ENCODE data around the gene ZSCAN22. TPM values are rescaled to one million over a fixed set of nuclear protein-coding genes. Genes with fewer than 3 reads are reported as not detected.
"Not testable (repeated sequence)": the region's sequence is repeated elsewhere in the genome, so short reads cannot be mapped to it uniquely, and the experiment has no call there.

Gene ZSCAN22
- total RNA-seq, 2 donors from 2014 or later, result 4.3 to 6.1 TPM

DNA sequence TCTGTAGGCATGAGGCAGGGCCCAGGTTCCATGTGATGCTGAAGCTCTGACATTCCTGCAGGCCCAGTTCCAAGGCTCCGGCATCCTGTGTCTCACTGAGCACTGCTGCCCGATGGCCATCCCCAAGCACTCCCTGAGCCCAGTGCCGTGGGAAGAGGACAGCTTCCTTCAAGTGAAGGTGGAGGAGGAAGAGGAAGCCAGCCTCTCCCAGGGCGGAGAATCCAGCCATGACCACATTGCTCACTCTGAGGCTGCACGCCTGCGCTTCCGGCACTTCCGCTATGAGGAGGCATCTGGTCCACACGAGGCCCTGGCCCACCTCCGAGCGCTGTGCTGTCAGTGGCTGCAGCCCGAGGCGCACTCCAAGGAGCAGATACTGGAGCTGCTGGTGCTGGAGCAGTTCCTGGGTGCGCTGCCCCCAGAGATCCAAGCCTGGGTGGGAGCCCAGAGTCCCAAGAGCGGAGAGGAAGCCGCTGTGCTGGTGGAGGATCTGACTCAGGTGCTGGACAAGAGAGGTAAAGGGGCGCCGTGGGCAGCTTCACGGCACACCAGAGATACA lies 8.0 kb downstream of the ZSCAN22 start:
- Mint-ChIP-seq H3K27ac (no peak overlapping the region), H3K36me3 (ENCODE audit: low read depth) (peaks cover 32% of the 10 kb centered on the region)

DNA sequence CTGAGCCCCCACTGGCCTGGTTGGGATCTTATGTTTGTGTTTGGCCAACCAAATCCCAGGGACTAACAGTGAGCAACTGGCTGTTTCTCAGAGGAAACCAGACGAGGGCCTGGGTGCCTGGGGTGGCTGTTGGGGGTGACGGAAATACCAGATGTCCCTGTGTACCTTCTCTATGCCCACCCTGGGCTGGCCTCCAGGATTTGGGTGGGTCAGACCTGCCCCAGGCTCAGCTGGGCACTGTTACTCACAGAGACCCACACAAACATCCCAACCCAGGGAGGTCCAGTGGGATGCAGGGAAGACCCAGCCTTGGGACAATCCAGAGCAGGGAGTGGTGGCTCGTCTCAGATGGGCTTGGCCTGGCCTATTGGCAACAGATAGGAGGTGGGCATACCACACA lies 8.8 kb downstream of the ZSCAN22 start:
- Mint-ChIP-seq H3K4me1 (peaks cover 4% of the 10 kb centered on the region), H3K4me3 (no peak overlapping the region), H3K27me3 (no peaks in the 10 kb centered on the region), H3K9me3 (no peaks in the 10 kb centered on the region), H3K27ac (no peak overlapping the region), H3K36me3 (ENCODE audit: low read depth) (peaks cover 38% of the 10 kb centered on the region)
- no peak for ATAC-seq (replicated peaks)

More for the DNA sequence above, 8.0 kb downstream of the ZSCAN22 start:
- ATAC-seq (replicated peaks), result no peak
- H3K4me3 Mint-ChIP-seq, result no peak overlapping the region
- no peaks in the 10 kb centered on the region for H3K27me3 Mint-ChIP-seq
- H3K4me1 Mint-ChIP-seq, result peaks cover 5% of the 10 kb centered on the region
- H3K9me3 Mint-ChIP-seq, result no peaks in the 10 kb centered on the region

DNA sequence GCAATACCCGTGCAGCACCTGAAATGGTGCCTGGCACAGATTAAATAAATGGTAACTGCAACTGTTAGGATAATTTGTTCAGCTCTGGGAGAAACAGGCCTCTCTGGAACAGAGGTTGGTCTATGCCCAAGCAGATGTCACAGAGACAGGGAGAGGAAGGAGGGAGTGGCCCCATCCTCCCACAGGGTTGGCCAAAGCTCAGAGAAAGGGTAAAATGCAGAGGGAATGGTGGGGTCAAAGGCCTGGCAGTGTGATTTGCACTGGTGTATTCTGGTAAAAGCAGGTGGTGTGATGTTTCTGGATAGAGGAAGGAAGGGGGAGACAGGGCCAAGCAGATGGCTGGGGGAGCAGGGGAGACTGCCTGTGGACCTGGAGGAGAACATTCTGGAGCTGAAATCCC lies 9.4 kb downstream of the ZSCAN22 start:
- Mint-ChIP-seq H3K36me3 (ENCODE audit: low read depth) (peaks cover 43% of the 10 kb centered on the region), H3K9me3 (no peaks in the 10 kb centered on the region), H3K27ac (no peak overlapping the region), H3K4me3 (no peak overlapping the region), H3K27me3 (no peaks in the 10 kb centered on the region), H3K4me1 (no peaks in the 10 kb centered on the region)
- ATAC-seq (replicated peaks), result no peak

DNA sequence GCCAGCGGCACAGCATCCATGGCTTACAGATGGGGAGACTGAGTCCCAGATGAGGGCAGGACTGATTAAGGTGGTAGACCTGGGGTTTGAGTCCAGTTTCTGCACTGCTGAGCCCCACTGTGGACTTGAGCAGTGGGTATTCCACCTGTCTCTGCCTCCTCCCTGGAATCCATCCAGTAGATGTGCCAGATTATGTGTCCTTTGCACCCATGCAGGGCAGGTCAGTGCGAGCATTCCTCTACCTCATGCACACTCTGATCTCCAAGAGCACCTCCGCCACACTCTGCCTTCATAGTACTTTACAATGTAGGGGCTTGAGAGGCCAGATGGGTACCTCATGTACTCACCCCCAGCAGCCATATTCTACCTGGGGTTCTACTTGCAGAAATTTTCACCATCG lies 10.0 kb downstream of the ZSCAN22 start:
- H3K27me3 Mint-ChIP-seq, result no peaks in the 10 kb centered on the region

DNA sequence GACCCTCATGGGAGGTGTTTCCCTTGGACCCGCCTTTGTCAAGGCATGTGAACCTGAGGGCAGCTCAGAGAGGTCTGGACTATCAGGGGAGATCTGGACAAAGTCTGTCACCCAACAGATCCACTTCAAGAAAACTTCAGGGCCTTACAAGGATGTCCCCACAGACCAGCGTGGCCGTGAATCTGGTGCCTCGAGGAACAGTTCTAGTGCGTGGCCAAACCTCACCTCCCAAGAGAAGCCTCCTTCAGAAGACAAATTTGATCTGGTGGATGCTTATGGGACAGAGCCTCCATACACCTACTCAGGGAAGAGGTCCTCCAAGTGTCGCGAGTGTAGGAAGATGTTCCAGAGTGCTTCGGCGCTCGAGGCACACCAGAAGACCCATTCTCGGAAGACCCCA lies 11.5 kb downstream of the ZSCAN22 start:
- Mint-ChIP-seq H3K36me3 (ENCODE audit: low read depth) (peaks cover 46% of the 10 kb centered on the region), H3K4me3 (no peak overlapping the region), H3K9me3 (no peaks in the 10 kb centered on the region), H3K27me3 (no peaks in the 10 kb centered on the region), H3K4me1 (no peaks in the 10 kb centered on the region), H3K27ac (no peak overlapping the region)
- ATAC-seq (replicated peaks), result no peak

More for the DNA sequence above, 10.0 kb downstream of the ZSCAN22 start:
- Mint-ChIP-seq H3K4me1 (no peaks in the 10 kb centered on the region), H3K9me3 (no peaks in the 10 kb centered on the region), H3K4me3 (no peak overlapping the region), H3K36me3 (ENCODE audit: low read depth) (peaks cover 46% of the 10 kb centered on the region), H3K27ac (no peak overlapping the region)
- no peak for ATAC-seq (replicated peaks)

DNA sequence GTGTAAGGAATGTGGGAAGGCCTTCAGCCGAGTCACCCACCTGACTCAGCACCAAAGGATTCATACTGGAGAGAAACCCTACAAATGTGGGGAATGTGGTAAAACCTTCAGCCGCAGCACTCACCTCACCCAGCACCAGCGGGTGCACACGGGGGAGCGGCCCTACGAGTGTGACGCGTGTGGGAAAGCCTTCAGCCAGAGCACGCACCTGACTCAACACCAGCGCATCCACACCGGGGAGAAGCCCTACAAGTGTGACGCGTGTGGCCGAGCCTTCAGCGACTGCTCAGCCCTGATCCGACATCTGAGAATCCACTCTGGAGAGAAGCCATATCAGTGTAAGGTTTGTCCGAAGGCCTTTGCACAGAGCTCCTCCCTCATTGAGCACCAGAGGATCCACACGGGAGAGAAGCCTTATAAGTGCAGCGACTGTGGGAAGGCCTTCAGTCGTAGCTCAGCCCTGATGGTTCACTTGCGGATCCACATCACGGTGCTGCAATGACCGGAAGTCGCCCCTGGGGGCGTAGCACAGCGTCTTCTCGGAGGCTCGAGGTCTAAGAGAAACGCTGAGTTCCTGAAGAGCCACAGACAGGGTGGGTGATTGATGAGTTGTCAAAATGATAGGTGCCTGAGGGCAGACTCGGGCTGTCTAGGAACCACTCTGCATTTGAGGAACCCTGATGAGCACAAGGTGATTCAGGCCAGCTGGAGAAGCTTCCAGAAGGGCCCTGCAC lies 12.2 kb downstream of the ZSCAN22 start:
- no peak overlapping the region for H3K27ac Mint-ChIP-seq
- peaks cover 46% of the 10 kb centered on the region for H3K36me3 Mint-ChIP-seq (ENCODE audit: low read depth)
- no peak overlapping the region for H3K4me3 Mint-ChIP-seq
- H3K9me3 Mint-ChIP-seq, result no peaks in the 10 kb centered on the region
- ATAC-seq (replicated peaks), result no peak
- H3K27me3 Mint-ChIP-seq, result no peaks in the 10 kb centered on the region
- H3K4me1 Mint-ChIP-seq, result no peaks in the 10 kb centered on the region

DNA sequence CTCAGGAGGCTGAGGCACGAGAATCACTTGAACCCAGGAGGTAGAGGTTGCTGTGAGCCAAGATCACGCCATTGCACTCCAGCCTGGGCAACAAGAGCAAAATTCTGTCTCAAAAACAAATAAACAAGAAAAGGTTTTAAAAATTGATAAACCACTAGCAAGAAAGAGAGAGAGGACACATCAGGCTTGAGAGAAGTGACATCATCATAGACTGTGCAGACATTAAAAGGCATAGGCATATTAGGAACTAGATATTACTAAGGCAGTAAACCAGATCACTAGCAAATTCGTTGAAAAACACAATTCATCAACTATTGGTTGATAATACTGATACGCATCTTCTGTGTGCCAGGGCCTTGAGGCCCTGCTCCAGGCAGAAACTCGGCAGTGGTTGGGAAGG lies 18.8 kb downstream of the ZSCAN22 start:
- Mint-ChIP-seq H3K9me3 (no peaks in the 10 kb centered on the region), H3K27me3 (no peaks in the 10 kb centered on the region), H3K36me3 (ENCODE audit: low read depth) (peaks cover 9% of the 10 kb centered on the region), H3K4me3 (peak overlapping the region; percentile 90), H3K4me1 (peaks cover 6% of the 10 kb centered on the region), H3K27ac (peak overlapping the region; percentile 27)
- ATAC-seq (replicated peaks), result no peak

DNA sequence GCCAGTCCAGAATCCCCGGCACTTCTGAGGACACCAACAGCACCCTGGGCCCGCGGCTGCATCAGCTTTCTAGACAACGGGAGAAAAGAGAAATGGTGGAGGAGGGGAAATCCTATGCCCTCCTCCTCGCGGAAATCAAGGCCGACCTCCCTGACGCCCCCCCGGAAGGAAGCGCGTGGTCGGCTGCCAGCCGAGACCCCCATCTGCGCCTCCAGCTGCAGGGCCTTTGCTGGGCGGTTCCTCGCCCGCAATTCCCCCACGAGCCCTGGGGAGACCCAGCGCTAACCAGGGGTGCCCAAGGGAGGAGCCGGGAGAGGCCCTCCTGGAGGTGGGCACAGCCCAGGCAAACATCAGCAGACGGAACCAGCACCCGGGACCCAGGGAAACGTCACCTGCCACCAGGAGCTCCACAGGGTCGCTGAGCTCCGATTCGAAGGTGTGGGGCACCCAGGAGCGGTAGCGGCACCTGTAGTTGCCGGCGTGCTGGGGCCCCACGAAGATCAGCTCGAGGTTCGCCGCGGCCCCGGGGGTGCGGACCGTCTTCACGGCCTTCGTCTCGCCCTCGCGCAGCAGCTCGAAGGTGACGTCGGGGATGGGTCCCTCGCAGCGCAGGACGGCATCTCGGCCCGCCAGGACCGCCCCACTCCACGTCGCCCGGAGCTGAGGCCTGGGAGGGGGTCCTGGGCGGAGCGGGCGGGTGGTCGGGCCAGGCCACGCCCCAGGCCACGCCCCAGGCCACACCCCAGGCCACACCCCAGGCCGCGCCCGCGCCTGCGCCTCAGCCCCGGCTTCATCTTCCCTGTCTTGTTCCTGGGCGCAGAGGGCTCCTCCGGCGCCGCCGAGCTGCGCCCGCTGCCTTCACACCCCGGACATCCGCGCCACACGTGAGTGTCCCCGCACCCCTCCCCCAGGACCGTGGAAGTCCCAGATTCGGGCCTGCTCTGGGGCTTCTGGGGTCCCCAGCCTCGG lies 20.5 kb downstream of the ZSCAN22 start:
- no peaks in the 10 kb centered on the region for H3K27me3 Mint-ChIP-seq
- no peaks in the 10 kb centered on the region for H3K36me3 Mint-ChIP-seq (ENCODE audit: low read depth)
- peaks cover 6% of the 10 kb centered on the region for H3K4me1 Mint-ChIP-seq
- H3K4me3 Mint-ChIP-seq, result peak overlapping the region; percentile 90
- peak; percentile 98 for ATAC-seq (replicated peaks)
- H3K27ac Mint-ChIP-seq, result peak overlapping the region; percentile 80
- no peaks in the 10 kb centered on the region for H3K9me3 Mint-ChIP-seq

DNA sequence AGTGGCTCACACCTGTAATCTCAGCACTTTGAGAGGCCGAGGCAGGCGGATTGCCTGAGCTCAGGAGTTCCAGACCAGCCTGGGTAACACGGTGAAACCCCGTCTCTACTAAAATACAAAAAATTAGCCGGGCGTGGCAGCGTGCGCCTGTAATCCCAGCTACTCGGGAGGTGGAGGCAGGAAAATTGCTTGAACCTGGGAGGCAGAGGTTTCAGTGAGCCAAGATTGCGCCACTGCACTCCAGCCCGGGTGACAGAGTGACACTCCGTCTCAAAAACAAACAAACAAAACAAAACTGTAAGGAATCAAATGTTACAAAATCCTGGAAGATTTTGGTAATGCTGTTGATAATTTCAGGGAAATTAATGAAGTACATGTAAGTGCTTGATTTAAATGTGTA lies 21.3 kb downstream of the ZSCAN22 start:
- ATAC-seq (replicated peaks), result peak; percentile 6
- not testable (repeated sequence) for H3K36me3 Mint-ChIP-seq (ENCODE audit: low read depth); H3K27me3 Mint-ChIP-seq; H3K9me3 Mint-ChIP-seq
- peaks cover 10% of the 10 kb centered on the region for H3K4me1 Mint-ChIP-seq
- H3K4me3 Mint-ChIP-seq, result peak overlapping the region; percentile 90
- H3K27ac Mint-ChIP-seq, result peak overlapping the region; percentile 80

DNA sequence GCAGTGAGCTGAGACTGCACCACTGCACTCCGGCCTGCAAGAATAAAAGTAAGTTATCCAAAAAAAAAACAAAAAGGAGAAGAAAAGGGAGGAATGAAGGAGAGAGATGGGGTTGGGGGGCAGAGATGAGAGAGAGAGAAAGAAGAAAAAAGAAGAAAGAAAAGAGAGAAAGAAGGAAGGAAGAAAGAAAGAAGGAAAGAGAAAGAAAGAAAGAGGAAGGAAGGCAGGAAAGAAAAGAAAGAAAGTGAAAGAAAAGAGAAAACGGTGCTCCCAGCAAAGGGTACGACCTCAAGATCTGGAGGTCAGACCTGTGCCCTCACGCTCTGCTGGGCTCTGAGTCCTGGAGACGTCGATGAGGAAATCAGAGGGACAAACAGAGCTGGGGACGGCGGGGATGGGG lies 22.8 kb downstream of the ZSCAN22 start:
- Mint-ChIP-seq H3K27me3 (no peaks in the 10 kb centered on the region), H3K27ac (no peak overlapping the region), H3K4me3 (peak overlapping the region; percentile 20), H3K4me1 (peaks cover 10% of the 10 kb centered on the region), H3K9me3 (no peaks in the 10 kb centered on the region), H3K36me3 (ENCODE audit: low read depth) (no peaks in the 10 kb centered on the region)
- ATAC-seq (replicated peaks), result no peak

DNA sequence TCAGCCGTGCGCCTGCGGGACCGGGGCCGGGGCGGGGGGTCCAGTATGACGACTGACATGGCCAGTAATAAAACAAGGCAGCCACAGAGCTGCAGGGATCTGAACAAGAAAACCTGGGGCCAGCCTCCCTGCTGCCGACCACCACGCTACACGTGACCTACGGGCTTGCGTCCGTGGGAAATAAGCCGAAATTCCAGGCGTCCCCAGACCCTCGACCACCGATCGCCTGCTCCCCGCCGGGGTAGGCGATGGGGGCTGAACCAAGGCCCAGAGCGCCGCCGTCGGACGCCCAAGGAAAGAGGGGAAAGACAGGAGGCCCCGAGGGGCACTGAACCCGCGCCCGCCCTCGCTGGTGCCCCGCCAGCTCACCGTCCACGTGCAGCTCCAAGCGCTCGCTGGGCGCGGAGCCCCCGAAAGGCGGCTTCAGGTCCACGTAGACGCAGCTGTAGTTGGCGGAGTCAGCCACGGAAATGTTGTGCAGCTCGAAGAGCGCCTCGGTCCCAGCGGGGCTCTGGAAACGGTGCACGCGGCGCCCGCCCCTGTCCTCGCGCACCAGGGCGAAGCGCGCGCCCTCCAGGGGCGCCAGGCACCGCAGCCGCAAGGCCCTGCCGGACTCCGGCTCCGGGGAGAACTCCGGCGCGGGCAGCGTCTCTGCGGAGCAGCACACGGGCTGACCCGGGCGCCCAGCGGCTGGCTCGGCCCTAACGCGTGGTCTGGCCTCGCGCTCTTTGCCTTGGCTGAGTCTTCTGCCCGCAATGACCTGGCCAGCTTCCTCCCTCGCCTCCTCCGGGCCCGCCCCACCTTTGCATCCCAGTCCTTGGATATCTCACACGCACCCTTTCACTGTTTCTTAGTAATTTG lies 23.4 kb downstream of the ZSCAN22 start:
- H3K27me3 Mint-ChIP-seq, result no peaks in the 10 kb centered on the region
- H3K36me3 Mint-ChIP-seq (ENCODE audit: low read depth), result no peaks in the 10 kb centered on the region
- H3K9me3 Mint-ChIP-seq, result no peaks in the 10 kb centered on the region
- peak overlapping the region; percentile 20 for H3K4me3 Mint-ChIP-seq
- no peak overlapping the region for H3K27ac Mint-ChIP-seq
- H3K4me1 Mint-ChIP-seq, result peaks cover 10% of the 10 kb centered on the region
- no peak for ATAC-seq (replicated peaks)

DNA sequence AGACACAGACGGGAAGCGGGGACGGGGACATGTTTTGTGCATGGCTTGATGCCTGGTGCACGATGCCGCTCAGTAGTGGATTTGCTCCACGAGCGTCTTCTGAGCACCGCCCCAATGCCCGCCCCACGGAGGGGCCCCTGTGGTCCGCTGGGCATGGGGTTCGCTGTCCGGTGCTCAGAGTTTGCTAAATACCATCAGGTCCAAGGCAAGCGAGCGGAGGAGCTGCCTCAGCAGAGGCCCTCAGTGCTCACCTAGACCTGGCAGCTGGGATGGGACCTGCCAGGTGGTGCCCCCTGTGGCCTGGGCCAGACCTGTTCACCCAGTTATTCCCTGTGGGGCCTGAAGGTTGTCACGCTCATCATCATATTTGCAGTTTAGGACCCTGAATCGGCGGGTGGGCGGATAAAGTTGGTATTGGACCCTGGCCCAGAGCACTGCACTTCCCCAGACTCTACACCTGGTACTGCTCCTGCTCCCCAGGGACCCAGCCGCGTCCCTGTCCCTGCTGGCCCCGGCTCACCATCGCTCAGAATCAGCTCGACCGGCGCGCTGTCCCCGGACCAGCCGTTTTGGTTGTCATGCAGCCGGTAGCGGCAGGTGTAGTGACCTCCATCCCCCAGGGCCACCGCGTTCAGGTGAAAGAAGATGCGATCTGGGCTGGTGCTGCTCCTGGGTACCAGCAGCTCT lies 24.2 kb downstream of the ZSCAN22 start:
- H3K27ac Mint-ChIP-seq, result no peak overlapping the region
- ATAC-seq (replicated peaks), result no peak

DNA sequence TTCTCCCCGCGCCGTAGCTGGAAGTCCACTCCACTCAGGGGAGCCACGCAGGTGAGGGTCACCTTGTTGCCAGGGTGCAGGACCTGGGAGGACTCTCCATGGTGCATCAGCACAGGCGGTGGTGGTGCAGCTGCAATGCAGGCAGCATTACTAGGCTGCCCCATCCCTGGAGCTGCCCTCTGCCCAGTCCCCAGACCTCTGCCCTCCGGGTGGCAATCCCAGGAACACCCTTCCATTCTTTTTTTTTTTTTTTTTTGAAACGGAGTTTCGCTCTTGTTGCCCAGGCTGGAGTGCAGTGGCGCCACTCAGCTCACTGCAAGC lies 24.7 kb downstream of the ZSCAN22 start:
- H3K27me3 Mint-ChIP-seq, result no peaks in the 10 kb centered on the region
- H3K4me1 Mint-ChIP-seq, result peaks cover 4% of the 10 kb centered on the region
- H3K4me3 Mint-ChIP-seq, result no peak overlapping the region
- H3K9me3 Mint-ChIP-seq, result no peaks in the 10 kb centered on the region
- no peaks in the 10 kb centered on the region for H3K36me3 Mint-ChIP-seq (ENCODE audit: low read depth)
- no peak for ATAC-seq (replicated peaks)
- H3K27ac Mint-ChIP-seq, result no peak overlapping the region

More for the DNA sequence above, 24.2 kb downstream of the ZSCAN22 start:
- Mint-ChIP-seq H3K27me3 (no peaks in the 10 kb centered on the region), H3K4me3 (no peak overlapping the region), H3K9me3 (no peaks in the 10 kb centered on the region), H3K4me1 (peaks cover 5% of the 10 kb centered on the region), H3K36me3 (ENCODE audit: low read depth) (no peaks in the 10 kb centered on the region)

Data from activated T-helper 17 cell treated with anti-CD3 and anti-CD28 coated beads, Interleukin-2, amount 50 U/mL, for 72 hours (primary cell).